Stimulated activated CD8-positive, alpha-beta memory T cell treated with anti-CD3 and anti-CD28 coated beads, Interleukin-7, amount 100 ng/mL, for 4 hours (primary cell): Measurements from ENCODE around the gene ABCB7.
"Not testable (repeated sequence)": the region's sequence is repeated elsewhere in the genome, so short reads cannot be mapped to it uniquely, and the experiment has no call there.

Experiments
- DNase-seq, 2 donors: peaks; one replicate each; pipeline ENCODE4 v3.0.0-alpha.2; 2020; ENCODE audit warnings: low read depth in 2 of 2

Gene ABCB7

GRCh38 chrX:75155827-75156525 lies at the start of gene ABCB7:
ABCB7 (minus strand) TSS chrX:75156283; CDS start chrX:75156272, 11 bp downstream.
- DNase-seq, result peak; percentile 33 to 43

GRCh38 chrX:75188415-75189206 lies 32.5 kb upstream of the ABCB7 start:
- not testable (repeated sequence) for DNase-seq

- no peak for DNase-seq
Observed at GRCh38 chrX:75181721-75182120, 25.6 kb upstream of the ABCB7 start.

- not testable (repeated sequence) for DNase-seq
Observed at GRCh38 chrX:75179536-75180293, 23.6 kb upstream of the ABCB7 start.

GRCh38 chrX:75172257-75172890 lies 16.3 kb upstream of the ABCB7 start:
- DNase-seq, result not testable (repeated sequence)

GRCh38 chrX:75158054-75158453 lies 2.0 kb upstream of the ABCB7 start:
- DNase-seq, result no peak

- no peak for DNase-seq
Observed at GRCh38 chrX:75156531-75156945, 455 bp upstream of the ABCB7 start.

GRCh38 chrX:75155447-75155826 lies 646 bp downstream of the ABCB7 start:
- DNase-seq, result no peak

GRCh38 chrX:75154871-75155270 lies 1.2 kb downstream of the ABCB7 start:
- no peak for DNase-seq

GRCh38 chrX:75151827-75152592 lies 4.1 kb downstream of the ABCB7 start:
- no peak for DNase-seq

- DNase-seq, result no peak
Observed at GRCh38 chrX:75149654-75150053, 6.4 kb downstream of the ABCB7 start.

GRCh38 chrX:75132672-75133071 lies 23.4 kb downstream of the ABCB7 start:
- DNase-seq, result no peak

- no peak for DNase-seq
Observed at GRCh38 chrX:75131973-75132627, 24.0 kb downstream of the ABCB7 start.

GRCh38 chrX:75129069-75129468 lies 27.0 kb downstream of the ABCB7 start:
- not testable (repeated sequence) for DNase-seq

GRCh38 chrX:75118296-75118695 lies 37.8 kb downstream of the ABCB7 start:
- DNase-seq, result no peak

GRCh38 chrX:75115707-75116413 lies 40.2 kb downstream of the ABCB7 start:
- DNase-seq, result no peak

- DNase-seq, result no peak
Observed at GRCh38 chrX:75114638-75115037, 41.4 kb downstream of the ABCB7 start.

GRCh38 chrX:75113664-75114063 lies 42.4 kb downstream of the ABCB7 start:
- DNase-seq, result no peak

- no peak for DNase-seq
Observed at GRCh38 chrX:75107863-75108509, 48.1 kb downstream of the ABCB7 start.
